ELF-1 (cell line): ENCODE results near the gene GLB1L2.

Experiments used
- DNase-seq: peaks from one replicate; pipeline ENCODE4 v3.0.0-alpha.2; 2016; ENCODE audit warnings: low read depth, low spot score

The GLB1L2 gene

DNA sequence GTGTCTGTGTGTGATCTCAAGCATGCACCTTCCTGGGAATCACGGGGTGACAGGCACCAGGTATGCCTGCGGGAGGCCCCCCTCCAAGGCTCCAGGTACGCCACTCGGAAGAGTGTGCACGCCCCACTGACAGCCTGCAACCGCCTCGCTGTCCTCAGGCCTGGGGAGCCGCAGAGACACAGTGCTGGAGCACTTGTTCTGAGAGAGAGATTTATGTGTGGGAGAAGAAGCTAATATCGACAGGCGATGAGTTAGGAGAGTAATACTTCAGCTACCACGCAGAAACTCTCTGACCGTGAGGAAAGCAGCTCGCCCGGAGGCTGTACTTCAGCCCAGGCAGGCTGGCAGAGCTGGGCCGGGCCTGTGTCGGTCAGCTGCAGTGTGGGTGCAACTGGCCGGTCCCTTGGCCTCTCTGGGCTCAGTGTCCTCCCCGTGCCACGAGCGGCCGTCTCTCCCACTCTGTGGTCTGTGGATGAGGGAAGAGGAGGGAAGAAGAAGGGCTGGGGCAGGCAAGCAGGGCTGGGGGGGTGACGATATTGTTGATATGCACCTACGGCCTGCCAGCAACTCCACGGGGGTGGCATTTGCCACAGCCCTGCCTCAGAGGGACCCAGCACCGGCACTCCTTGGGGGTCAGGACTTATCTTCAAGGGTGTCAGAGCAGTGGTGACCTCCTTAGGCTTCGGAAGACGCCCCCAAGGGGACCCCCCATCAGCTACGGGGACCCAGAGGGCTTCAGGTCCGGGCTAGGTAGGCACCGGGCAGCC is 73.0 kb downstream of the GLB1L2 start:
- DNase-seq = no peak

DNA sequence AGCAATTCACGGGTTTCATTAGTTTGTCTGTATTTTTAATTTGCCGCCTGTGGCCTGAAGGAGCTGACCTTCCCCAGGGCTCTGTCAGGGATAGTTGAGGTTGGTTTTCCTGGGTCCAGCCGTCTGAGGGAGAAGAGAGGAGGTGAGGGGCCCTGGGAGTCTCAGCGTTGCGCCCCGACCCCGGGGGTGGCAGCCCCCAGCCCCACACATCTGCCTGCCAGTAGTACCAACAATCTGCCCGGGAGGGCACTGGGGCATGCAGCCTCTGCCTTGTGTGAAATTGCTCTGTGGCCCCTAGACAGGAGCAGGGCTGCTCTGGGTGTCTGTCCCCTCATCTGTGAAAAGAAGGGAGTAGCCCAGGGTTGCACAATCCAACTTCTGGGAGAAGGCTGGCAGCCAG is 73.6 kb downstream of the GLB1L2 start:
- no peak for DNase-seq

DNA sequence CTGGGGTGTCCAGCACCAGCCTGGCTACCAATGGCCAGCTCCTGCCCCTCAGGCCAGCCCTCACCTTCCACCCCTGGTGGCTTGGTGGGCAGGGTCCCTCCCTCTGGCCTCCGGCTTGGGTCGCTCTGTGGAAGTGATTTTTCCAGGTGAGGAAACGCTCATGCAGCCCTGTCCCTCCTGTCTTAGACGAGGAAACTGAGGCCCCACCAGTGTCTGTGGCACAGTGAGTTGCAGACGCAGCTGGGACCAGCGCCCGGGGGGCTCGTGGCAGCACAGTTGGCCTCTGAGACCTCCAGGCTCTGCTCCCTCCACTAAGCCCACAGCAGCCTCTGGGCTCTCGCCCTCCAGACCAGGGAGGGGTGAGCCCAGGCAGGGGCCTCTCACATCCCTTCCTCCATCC is 74.1 kb downstream of the GLB1L2 start:
- no peak for DNase-seq

- no peak for DNase-seq
These were observed 74.7 kb downstream of the GLB1L2 start for GRCh38 chr11:134406264-134407185.

- no peak for DNase-seq
These were observed 75.6 kb downstream of the GLB1L2 start for GRCh38 chr11:134407321-134407828.

DNA sequence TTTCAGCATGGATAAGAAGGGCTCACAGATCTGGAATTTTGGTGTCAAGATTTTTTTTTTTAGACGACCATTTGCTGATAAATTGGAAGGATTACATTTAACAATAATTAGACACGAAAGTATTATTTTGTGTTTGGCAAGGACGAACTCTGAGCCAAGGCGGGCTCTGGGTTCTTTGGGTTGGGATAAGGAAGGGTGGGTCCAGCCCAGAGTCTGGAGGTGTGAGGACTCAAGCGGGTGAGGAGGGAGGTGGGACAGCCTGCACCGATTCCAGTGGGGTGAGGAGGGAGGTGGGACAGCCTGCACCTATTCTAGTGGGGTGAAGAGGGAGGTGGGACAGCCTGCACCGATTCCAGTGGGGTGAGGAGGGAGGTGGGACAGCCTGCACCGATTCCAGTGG is 76.1 kb downstream of the GLB1L2 start:
- no peak for DNase-seq

DNA sequence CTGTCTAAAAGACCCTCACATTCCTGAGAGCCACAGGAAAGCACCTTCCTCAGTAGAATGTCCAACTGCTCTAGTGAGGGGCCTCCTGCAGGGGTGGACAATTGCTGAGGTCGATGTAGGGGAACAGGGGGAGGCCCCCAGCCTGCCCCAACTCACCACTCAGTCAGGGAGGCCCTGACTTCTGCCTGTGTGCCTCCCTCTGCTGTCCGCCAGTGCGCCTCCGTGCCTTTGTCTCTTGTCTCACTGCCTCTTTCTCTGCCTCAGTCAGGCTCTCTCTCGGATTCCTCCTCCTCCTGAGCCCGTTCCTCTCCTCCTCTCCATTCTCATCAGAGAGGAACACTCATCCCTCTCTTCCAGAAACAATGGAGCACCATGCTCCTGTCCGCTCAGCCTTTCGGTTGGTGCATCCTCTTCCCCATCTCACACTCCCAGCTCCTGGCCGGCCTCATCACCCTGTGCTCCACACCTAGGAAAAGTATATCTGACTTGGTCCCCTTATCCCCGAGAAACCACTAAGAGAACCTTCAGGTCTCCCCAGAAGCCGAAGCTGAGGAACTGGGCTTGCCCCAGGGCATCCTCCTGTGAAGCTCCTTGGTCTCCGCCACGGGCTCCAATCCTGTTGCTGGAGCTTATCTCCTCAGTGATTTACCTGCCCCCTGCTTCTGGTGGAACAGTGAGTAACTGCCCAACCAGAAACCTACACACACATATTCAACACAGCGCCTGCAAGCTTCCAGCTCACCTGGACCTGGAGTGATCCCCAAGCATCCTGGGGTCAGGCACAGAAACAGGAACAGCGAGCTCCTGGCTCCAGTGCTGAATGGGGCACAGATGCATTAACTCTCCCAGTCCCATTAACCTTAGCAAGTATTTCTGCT is 78.0 kb downstream of the GLB1L2 start:
- DNase-seq = peak; percentile 51

DNA sequence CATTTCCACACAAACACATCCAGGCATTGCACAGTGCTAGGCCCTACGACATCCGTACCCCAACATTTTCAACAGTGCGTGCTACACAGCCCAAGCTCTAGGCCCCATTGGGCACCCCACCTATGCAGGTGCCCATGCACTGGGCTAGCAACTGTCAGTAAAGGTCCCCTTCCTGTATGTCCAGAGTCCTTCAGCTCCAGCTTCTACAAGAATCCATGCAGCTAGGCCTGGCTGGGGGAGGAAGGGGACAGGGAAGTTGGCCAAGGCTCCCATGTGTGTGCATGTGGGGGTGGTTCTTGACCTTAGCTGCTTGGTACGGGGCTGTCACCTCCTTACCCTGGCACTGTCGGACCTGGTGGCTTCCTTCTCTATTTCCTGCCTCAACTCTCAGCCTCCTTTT is 79.0 kb downstream of the GLB1L2 start:
- no peak for DNase-seq

GRCh38 chr11:134412203-134413042 is 80.6 kb downstream of the GLB1L2 start, which contains the start of gene B3GAT1:
Gene B3GAT1, minus strand, starts transcription at chr11:134412242. Its CDS starts 24,583 bp downstream, at chr11:134387659.
- no peak for DNase-seq

- DNase-seq = peak; percentile 26
These were observed 81.4 kb downstream of the GLB1L2 start for GRCh38 chr11:134413043-134413825.

DNA sequence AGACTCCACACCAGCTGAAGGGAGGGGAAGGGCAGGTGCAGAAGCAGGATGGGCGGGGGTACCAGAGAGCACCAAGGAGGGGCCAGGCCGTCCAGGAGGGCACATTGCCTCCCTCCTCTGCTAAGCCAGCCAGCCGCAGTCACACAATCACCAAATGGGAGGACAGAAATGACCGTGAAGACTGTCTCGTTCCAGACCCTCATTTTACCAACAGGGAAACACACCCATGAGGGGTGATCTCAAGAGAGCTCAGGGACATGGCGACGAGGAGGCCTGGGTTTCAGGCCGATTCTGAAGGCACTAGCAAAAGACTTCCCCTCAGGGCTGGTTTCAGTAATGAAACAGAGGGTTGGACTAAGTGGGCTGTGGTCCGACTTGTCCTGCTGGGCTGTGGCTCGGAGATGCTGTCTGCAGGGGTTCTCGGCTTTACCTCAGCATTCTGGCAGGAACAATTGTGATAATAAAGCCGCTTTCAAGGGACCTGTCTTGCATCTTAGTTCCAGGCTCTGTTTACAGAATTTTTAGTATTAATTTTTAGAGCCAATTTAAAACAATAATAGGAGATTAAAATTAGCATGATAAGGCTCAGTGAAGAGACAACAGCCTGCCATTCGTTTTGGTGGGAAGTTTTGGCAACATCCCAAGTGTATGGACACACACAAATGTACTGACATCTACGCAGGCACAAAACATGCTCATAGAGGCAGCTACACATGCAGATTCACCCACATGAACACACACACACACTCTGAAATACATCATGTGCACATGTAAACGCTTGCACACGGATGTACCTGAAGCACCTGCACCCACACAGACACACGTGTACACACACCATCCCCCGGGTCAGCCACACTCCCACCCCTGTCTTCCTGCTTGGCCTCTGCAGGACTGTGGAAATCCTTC is 82.3 kb downstream of the GLB1L2 start:
- peak; percentile 59 for DNase-seq

DNA sequence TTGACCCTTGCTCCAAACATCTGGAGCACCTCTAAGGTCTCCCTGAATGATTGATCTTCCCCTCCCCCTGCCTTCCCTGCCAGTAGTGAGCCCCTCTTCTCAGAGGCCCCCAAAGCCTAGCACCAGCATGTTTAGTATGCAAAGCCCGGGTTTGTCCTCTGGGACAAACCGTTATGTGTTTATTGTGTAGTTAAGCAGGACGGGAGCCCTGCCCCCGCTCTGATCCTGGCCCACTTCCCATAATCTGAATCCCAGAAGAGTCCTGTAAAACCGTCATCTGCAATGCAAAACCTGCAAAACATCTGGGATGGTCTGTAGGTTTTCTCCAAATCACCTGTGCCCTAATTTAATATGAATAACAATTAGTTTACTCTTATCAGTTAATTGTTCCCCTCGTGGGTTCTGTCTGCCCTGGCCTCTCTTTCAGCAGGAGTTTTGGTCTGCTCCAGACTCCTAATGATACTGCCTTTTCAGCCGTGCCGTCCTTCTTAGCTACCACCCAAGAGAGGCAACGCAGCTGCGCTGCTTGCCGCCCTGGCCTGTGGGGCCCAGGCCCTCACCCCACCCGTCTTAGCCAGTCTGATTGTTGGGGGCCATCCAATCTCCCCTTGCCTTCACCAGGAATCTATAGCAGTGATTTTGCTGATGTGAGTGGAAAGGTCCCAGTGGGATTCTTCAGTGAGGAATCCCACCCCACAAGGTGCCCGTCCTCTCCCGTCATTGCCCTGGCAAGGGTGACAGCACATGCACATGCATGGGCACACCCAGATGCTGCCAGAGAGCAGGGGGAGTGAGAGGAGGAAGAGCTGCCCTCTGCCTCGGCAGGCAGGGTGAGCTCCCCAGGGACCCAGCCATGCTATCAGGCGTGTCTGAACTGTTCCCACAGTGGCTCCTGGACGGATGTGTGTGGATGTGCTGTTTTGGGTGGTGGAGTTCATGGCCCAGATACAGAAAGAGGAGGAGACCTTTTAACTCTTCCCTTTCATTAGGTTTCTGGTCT is 83.3 kb downstream of the GLB1L2 start:
- DNase-seq = no peak

- DNase-seq = no peak
These were observed 84.9 kb downstream of the GLB1L2 start for GRCh38 chr11:134416726-134417125.

GRCh38 chr11:134417871-134418840 is 86.4 kb downstream of the GLB1L2 start:
- peak; percentile 27 for DNase-seq

- DNase-seq = no peak
These were observed 91.3 kb downstream of the GLB1L2 start for GRCh38 chr11:134423106-134423505.

GRCh38 chr11:134425413-134425812 is 93.6 kb downstream of the GLB1L2 start:
- no peak for DNase-seq
